ENCODE data around the gene EPHA5. TPM values are rescaled to one million over a fixed set of nuclear protein-coding genes. Genes with fewer than 3 reads are reported as not detected.

Gene EPHA5
- total RNA-seq, 1 experiment from 2014 or later = not detected

GRCh38 chr4:65344278-65344825 lies 325.9 kb downstream of the EPHA5 start:
- H3K36me3 Mint-ChIP-seq (ENCODE audit: insufficient read depth in 1 of 3, low read depth in 3 of 3) = no peaks in the 10 kb centered on the region
- no peak overlapping the region for H3K9ac ChIP-seq (ENCODE audit: extremely low read depth, insufficient read length, low read length)
- no peak for TF ChIP-seq CTCF (conservative IDR thresholded peaks at IDR 0.05)
- H3K4me1 ChIP-seq (ENCODE audit: insufficient read depth, low read length) = no peaks in the 10 kb centered on the region
- no peak overlapping the region for H3K4me2 ChIP-seq (ENCODE audit: insufficient read depth, insufficient read length, low read length)
- WGBS (ENCODE audit: extremely low coverage, insufficient read length, low lambda C conversion rate) = no CpG with 5 or more reads among the region's 4 CpGs
- no peak overlapping the region for H3K14ac ChIP-seq (ENCODE audit: insufficient read depth, low read length)
- H3K79me1 ChIP-seq (ENCODE audit: insufficient read depth, low read depth, low read length, poor library complexity, severe bottlenecking) = no peaks in the 10 kb centered on the region
- H3K4ac ChIP-seq (ENCODE audit: low read depth, low read length) = no peak overlapping the region
- no peak overlapping the region for H3K27ac ChIP-seq (ENCODE audit: insufficient read length, low read depth, low read length)
- no peak overlapping the region for H2BK15ac ChIP-seq (ENCODE audit: low read depth, low read length)
- no peak overlapping the region for H3K23ac ChIP-seq (ENCODE audit: insufficient read length, low read depth, low read length)
- no peaks in the 10 kb centered on the region for H4K20me1 ChIP-seq (ENCODE audit: control insufficient read depth, insufficient read depth, insufficient read length)
- no peak overlapping the region for H2BK5ac ChIP-seq (ENCODE audit: insufficient read length, low read length)
- no peak overlapping the region for H3K27ac Mint-ChIP-seq
- no peaks in the 10 kb centered on the region for H3K23me2 ChIP-seq (ENCODE audit: insufficient read length, low read depth, low read length, poor library complexity, severe bottlenecking)
- H2BK120ac ChIP-seq (ENCODE audit: low read depth, low read length, poor library complexity, severe bottlenecking) = no peak overlapping the region
- no peaks in the 10 kb centered on the region for H3K9me3 Mint-ChIP-seq
- no peaks in the 10 kb centered on the region for H3K9me3 ChIP-seq (ENCODE audit: control insufficient read depth, low read depth, low read length)
- H3K27me3 Mint-ChIP-seq (ENCODE audit: low read depth) = no peaks in the 10 kb centered on the region
- peak overlapping the region; percentile 22 for H2AFZ ChIP-seq (ENCODE audit: low read length)
- no peaks in the 10 kb centered on the region for H3K4me1 Mint-ChIP-seq
- H3K18ac ChIP-seq (ENCODE audit: insufficient read length, low read depth, low read length) = no peak overlapping the region
- no peak overlapping the region for H4K91ac ChIP-seq (ENCODE audit: insufficient read length, low read depth, low read length)
- H3T11ph ChIP-seq (ENCODE audit: low read length) = no peak overlapping the region
- H3K56ac ChIP-seq (ENCODE audit: insufficient read length, low read depth, low read length) = no peak overlapping the region
- no peak overlapping the region for H2AK5ac ChIP-seq (ENCODE audit: insufficient read length, low read length)
- DNase-seq = no peak
- H3K79me2 ChIP-seq (ENCODE audit: insufficient read depth, low read length) = no peaks in the 10 kb centered on the region
- no peak overlapping the region for H4K5ac ChIP-seq (ENCODE audit: insufficient read length, low read depth, low read length)
- no peak overlapping the region for H2BK12ac ChIP-seq (ENCODE audit: insufficient read length, low read depth, low read length)
- H3K27me3 ChIP-seq (ENCODE audit: insufficient read depth, low read length) = no peaks in the 10 kb centered on the region
- H4K8ac ChIP-seq (replicated peaks; ENCODE audit: insufficient read length, low read depth, low read length) = no peak overlapping the region
- no peak overlapping the region for H3K4me3 Mint-ChIP-seq
- H2BK20ac ChIP-seq (ENCODE audit: low read depth, low read length, poor library complexity, severe bottlenecking) = no peak overlapping the region
